ENCODE measurements around the gene FEM1C. TPM values are rescaled to one million over a fixed set of nuclear protein-coding genes. Genes with fewer than 3 reads are reported as not detected.

The FEM1C gene

DNA sequence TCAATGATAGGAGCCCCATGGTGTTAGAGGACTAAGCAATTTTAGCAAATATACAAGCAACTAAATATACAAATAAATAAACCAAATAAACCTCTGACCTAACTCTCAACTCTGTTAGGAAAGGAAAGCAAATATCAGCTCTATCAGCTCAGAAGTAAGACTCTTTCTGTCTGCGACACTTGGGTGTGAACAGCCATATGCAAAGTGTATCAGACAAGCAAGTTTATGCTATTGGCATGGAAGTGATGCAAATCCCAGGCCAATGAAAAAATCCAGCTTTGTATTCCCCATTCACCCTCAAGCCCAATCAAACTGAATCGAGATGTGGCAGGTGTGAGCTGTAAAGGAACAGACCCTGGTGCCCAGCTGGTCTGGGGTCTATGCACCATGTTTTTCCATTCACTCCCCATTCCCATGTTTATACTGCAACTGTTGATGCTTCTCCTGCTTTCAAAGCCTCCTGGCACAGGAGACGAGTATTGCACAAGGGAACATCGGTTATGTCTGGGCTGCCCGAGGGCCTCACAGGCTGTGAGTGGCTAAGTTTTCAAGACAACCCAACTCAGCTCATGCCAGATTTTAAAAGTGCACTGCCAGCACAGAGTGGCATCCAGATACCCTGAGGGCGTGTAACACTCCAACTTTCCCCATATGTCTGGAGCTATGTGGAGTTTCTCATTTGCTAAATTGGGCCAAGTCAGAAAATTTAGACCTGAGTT lies 73.1 kb downstream of the FEM1C start:
- no peak overlapping the region for H3K9ac ChIP-seq (ENCODE audit: low read depth, low read length)
- no peaks in the 10 kb centered on the region for H3K27me3 ChIP-seq (ENCODE audit: control insufficient read depth, insufficient read depth, low read length)
- H3K36me3 ChIP-seq (ENCODE audit: insufficient read depth, low read length): no peaks in the 10 kb centered on the region
- H3K4me1 ChIP-seq (ENCODE audit: control insufficient read depth, insufficient read depth, low read length): peaks cover 3% of the 10 kb centered on the region
- H3K4me2 ChIP-seq (ENCODE audit: low read length): no peak overlapping the region
- H3K9me3 ChIP-seq (replicated peaks; ENCODE audit: low read length): no peaks in the 10 kb centered on the region
- no peak overlapping the region for H3K4me3 ChIP-seq (ENCODE audit: low read length)

DNA sequence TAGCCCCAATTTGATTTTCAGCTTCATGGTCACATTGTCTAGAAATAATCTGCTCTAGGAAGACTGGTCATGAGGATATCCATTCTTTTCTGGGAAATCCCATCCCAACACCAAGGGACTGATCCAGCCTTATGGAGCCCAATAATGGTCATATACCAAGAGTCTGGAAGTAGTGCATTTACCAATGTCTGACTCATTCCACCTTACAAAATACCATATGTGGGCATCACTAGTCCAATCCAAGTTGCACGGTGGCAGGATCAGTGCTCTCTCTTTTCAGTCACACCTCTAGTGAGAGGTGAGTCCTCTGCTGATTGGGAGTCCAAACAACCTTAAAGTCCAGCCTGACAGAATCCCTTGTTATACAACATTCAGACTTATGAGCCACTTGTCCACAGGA lies 73.7 kb downstream of the FEM1C start:
- no peaks in the 10 kb centered on the region for H3K27me3 ChIP-seq (ENCODE audit: control insufficient read depth, insufficient read depth, low read length)
- H3K4me1 ChIP-seq (ENCODE audit: control insufficient read depth, insufficient read depth, low read length): peaks cover 3% of the 10 kb centered on the region

More for the DNA sequence above, 73.7 kb downstream of the FEM1C start:
- Histone ChIP-seq H3K9me3 (replicated peaks; ENCODE audit: low read length) (no peaks in the 10 kb centered on the region), H3K36me3 (ENCODE audit: insufficient read depth, low read length) (no peaks in the 10 kb centered on the region), H3K4me3 (ENCODE audit: low read length) (no peak overlapping the region), H3K4me2 (ENCODE audit: low read length) (no peak overlapping the region), H3K9ac (ENCODE audit: low read depth, low read length) (no peak overlapping the region)

Small RNA genes lying within 50 kb of the gene (small RNA-seq; reads per million reads assigned to genes)
- not detected for gene AC008628.1
- not detected for gene AC008628.2
